NCI-H524 (cell line): ENCODE measurements around the gene THADA.
A peak's percentile ranks its signal among the peaks of the same experiment; 100 is the strongest.
"Not testable (repeated sequence)": the region's sequence is repeated elsewhere in the genome, so short reads cannot be mapped to it uniquely, and the experiment has no call there.

ENCODE experiments used
- DNase-seq, 2 experiments: peaks; one replicate each; lab custom pipeline; 2025; lab: John Stamatoyannopoulos, UW

THADA gene, protein sequence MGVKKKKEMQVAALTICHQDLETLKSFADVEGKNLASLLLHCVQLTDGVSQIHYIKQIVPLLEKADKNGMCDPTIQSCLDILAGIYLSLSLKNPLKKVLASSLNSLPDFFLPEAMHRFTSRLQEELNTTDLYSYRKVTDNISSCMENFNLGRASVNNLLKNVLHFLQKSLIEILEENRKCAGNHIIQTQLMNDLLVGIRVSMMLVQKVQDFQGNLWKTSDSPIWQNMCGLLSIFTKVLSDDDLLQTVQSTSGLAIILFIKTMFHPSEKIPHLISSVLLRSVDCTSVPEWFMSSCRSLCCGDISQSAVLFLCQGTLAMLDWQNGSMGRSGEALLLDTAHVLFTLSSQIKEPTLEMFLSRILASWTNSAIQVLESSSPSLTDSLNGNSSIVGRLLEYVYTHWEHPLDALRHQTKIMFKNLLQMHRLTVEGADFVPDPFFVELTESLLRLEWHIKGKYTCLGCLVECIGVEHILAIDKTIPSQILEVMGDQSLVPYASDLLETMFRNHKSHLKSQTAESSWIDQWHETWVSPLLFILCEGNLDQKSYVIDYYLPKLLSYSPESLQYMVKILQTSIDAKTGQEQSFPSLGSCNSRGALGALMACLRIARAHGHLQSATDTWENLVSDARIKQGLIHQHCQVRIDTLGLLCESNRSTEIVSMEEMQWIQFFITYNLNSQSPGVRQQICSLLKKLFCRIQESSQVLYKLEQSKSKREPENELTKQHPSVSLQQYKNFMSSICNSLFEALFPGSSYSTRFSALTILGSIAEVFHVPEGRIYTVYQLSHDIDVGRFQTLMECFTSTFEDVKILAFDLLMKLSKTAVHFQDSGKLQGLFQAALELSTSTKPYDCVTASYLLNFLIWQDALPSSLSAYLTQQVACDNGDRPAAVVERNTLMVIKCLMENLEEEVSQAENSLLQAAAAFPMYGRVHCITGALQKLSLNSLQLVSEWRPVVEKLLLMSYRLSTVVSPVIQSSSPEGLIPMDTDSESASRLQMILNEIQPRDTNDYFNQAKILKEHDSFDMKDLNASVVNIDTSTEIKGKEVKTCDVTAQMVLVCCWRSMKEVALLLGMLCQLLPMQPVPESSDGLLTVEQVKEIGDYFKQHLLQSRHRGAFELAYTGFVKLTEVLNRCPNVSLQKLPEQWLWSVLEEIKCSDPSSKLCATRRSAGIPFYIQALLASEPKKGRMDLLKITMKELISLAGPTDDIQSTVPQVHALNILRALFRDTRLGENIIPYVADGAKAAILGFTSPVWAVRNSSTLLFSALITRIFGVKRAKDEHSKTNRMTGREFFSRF (N-terminal part only)

DNA sequence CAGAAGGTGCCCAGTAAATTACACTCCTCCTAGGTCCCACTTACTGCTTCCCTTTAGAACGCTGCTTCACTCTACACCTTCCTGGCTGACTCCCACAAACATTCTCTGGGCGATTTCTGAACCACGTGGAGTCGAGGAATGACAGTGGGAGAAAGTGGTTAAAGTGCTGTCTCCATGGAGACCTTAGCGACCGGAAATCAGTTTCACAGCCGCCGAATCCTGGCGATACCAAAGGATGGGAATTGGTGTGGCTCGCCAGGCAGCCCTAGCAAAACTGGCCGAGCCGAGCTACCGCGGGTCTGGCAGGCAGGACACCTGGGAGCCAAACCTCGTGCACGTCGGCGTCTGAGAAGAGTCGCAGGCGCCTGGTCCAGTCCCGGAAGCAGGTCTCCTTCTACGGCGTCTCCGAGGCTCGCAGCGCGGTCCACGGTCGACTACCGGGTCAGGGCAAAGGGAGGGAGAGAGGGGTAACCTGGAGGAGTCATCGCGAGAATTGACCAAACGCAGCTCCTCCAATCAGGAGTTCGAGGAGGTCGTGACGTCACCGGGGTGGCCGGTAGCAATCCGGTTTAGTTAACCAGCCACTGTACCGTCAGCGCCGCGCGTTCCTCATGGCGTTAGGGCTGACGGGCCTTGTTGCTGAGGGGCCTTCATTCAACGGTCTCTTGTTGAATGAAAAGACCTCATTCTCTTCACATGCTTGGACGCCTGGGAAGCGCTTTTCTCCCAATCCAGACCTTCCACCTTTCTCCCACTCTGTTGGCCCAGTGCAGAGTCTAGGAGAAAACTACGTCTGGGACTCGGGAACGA lies at the start of gene THADA:
Gene THADA, minus strand, starts transcription at position 436 of the 810 bp plus-strand sequence. CDS start 3,646 bp downstream, outside the sequence.
- peak; percentile 99 for DNase-seq

DNA sequence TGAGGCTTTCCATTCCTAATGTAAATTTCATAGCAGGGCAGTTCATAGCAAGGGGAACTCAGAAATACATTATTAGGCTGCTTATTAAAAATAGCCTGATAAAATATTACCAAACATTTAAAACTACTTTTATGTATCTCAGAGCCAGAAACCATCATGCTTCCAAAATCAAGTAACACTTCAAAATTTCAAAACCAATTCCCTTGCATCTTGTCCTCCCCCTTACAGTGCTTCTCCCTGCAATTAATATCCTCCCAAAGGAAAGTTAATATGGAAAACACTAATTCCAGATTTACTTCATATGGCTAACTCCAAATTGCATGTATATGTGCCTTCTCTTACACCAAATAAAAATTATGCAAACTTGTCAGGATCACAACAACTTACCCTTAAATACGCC lies 47.8 kb upstream of the THADA start:
- no peak for DNase-seq

DNA sequence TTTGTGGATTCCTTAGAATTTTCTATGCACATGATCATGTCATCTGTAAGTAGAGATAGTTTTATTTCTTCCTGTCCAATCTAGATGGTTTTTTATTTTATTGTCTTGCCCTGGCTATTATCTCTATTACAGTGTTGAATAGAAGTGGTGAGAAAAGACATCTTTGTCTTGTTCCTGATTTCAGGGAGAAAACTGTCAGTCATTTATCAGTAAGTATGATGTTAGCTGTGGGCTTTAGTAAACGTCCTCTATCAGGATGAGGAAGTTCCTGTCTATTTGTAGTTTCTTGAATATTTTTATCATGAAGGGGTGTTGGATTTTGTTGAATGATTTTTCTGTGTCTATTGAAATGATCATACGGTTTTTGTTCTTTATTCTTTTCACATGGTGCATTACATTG lies 46.5 kb upstream of the THADA start:
- DNase-seq: no peak

DNA sequence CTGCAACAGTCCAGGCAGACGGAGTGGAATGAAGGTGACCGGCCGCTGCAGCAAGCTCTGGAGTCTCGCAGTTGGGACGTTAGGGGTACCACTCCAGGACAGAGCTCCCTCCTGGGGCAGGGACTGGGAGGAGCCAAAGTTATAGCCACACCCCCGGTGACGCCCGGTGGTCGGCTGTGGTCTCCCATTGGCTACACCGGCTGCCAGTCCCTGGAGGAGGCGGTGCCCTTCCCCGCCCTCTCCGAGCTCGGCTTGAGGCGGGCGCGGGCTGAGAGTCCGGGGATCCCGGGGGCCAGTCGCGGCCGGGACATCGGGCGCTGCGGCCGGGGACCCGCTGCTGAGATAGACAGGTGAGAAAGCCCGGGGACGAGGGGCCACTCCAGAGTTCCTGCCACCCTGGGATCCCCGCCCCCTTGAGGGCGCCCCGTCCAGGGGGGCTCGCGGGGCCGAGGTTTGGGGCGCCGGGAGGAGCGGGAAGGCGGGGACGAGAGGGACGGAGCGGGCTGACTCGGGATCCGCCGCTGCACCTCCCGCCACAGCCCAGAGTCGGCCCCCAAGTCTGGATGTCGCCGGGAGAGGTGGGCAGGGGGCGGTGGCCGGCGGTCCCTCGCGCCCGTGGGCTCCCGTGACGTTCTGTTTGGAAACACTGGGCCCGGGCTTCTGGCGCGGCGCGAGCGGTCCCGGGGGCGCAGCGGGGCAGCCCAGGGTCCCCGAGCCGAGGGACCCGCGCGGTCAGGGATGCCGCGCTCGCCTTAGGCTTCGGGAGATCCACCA lies 41.4 kb upstream of the THADA start, which contains the start of gene PLEKHH2:
Gene PLEKHH2, plus strand, starts transcription at position 231 of the 774 bp plus-strand sequence. CDS start 7,414 bp downstream, outside the sequence.
- DNase-seq: peak; percentile 58 to 89

DNA sequence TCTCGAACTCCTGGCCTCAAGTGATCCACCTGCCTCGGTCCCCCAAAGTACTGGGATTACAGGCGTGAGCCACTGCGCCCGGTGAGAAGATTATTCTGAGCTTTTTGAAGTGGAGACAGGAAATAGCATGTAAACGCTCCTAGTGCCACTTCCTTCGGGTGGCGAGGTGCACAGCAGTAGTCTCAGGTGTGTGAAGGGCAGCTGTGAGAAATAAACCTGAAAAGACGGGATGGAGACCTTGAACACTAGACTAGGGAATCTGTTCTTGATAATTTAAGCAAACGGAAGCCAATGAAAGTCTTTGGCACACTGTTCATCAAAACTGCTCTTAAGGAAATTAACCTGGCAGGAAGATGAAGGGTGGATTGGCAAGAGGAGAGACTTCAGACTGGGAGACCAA lies 40.8 kb upstream of the THADA start:
- DNase-seq: peak in 1 of 2 experiments; percentile 59

DNA sequence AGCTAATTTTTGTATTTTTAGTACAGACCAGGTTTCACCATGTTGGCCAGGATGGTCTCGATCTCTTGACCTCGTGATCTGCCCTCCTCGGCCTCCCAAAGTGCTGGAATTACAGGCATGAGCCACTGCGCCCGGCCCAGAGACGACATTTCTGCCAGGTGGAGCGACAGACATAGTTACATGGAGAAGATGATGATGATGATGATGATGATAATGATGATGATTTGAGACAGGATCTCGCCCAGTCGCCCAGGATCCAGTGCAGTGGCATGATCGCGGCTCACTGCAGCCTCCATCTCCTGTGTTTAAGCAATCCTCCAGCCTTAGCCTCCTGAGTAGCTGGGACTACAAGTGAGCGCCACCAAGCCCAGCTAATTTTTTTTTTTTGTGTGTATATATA lies 40.3 kb upstream of the THADA start:
- not testable (repeated sequence) for DNase-seq

DNA sequence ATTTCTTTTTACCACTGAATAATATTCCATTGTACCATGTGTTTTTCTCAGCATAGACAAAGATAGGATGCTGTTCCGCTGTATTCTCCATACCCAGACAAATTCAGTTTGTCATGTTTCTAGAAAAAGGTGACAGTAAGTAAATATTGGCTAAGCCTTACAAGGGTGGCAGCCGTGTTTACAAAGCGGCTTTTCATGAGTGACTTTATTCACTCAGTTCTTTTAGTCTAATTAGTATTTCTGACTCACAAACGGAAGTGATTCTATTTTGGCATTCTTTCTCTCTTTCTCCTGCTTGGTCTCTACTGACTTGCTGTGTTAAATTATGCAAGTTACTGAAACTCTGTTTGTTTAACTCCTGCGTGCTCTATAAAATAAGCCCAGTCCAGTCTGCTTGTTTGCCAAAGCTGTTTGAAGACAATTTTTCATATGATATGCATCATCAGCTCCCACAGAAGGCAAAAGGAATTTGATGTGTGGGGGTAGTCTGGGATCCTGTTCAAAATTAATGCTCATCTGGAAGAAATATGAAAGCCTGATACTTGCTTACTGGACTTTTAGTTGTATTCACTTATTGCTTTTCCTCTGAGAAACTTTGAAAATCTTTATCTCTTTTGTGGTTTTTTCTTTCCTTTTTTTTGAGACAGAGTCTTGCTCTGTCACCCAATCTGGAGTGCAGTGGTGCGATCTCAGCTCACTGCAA lies 38.9 kb upstream of the THADA start:
- no peak for DNase-seq

DNA sequence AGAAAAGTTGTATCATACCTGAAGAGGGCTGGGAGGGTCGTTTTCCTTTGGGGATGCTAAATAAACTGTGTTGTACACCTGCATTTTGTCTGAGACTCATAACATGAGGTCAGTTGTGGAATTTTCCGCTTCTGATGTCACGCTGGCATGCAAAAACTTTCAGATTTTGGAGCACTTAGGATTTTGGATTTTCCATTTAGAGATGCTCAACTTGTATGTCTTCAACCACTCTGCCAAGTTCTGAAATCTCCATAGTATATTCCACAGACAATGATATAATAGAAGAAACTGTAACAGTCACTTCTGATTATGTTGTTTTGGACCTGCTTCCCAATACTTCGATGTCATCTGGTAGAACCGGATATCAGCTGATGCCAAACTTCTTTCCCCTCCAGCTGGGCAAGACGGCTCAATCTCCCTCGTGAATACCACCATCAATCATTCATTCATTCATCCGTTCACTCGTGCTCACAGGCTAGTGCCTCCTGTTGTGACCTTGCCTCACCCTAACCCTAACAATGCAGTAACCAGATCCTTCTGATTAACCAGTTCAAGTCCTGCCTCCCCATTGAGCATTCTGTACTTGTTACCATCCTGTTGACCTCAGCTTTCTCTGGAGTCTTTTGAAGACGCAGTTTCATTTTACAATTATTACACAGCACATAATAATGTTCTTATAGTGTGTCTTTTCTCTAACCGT lies 35.9 kb upstream of the THADA start:
- no peak for DNase-seq

DNA sequence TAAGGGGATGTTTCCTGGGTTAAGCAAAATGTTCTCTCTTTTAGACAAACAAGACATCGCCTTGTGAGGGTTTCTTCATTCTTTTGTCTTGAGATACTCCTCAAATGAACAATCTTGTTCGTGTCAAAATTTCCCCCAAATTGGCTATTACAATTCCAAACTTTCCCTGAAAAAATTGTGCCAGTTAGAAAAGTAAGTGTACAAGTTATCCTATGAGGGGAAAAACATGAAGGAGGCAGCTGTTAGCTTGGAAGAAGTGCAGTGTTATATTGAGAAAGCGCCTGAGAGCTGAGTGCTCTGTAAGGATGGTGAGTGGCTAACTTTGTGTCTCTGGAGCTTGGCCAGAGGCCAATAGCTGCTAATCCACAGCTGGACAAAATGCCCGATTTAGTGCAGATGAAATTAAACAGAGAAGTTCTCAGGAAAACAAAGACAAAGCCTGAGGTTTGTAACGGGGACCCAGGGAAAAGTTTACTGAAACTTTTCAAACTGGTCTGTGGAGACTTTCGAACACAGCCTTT lies 27.2 kb upstream of the THADA start:
- peak; percentile 26 to 84 for DNase-seq

DNA sequence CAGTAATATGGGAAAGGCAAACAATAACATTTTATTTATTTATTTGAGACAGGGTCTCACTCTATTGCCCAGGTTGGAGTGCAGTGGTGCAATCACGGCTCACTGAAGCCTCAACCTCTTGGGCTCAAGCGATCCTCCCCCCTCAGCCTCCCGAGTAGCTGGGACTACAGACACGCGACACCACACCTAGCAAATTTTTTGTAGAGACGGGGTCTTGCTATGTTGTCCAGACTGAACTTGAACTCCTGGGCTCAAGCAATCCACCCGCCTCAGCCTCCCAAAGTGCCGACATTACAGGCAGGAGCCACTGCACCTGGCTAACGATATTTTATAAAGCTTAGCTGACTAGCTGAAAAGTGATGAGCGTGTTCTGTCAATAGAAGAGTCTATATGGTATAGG lies 23.7 kb upstream of the THADA start:
- no peak for DNase-seq

DNA sequence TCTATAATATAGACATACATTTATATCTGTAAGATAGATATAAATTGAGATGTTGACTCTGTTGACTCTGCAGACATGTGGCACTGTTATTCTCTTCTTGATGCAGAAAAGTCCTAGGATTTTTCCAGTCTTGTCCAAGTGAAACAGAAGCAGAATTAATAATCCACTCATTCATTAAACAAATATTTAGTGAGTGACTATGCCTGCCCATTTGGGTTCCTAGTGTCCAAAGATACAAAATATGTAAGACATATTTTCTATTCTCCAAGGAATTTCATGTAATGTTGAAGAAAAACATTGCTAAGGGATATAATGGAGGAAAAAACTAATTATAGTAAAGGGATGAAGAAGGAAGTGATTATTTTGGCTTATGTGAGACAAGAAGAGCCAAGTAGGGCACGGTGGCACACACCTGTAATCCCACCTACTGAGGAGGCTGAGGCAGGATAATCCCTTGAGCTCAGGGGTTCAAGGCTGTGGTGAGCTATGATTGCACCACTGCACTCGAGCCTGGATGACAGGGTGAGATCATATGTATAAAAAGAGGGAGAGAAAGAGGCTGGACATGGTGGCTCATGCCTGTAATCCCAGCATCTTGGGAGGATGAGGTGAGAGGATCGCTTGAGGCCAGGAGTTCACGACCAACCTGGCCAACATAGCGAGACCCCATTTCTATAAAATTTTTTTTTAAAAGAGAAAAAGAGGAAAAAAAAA lies 21.3 kb upstream of the THADA start:
- no peak for DNase-seq

DNA sequence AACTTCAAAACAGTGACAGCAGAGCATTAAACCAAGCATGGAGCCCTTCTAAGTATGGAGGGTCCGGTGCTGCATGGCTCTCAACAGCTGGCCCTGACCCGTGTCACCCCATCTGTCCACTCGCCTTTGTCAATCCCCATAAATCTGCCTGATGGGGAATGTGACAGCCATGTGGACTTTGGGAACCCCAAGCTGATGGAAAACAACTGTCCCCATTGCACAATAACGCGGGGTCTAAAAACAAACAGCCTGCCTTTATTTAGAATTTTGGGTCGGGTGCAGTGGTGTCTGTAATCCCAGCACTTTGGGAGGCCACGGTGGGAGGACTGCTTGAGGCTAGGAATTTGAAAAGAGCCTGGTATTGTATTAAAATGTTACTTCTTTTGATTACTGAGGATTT lies 17.1 kb upstream of the THADA start:
- DNase-seq: peak in 1 of 2 experiments; percentile 13

DNA sequence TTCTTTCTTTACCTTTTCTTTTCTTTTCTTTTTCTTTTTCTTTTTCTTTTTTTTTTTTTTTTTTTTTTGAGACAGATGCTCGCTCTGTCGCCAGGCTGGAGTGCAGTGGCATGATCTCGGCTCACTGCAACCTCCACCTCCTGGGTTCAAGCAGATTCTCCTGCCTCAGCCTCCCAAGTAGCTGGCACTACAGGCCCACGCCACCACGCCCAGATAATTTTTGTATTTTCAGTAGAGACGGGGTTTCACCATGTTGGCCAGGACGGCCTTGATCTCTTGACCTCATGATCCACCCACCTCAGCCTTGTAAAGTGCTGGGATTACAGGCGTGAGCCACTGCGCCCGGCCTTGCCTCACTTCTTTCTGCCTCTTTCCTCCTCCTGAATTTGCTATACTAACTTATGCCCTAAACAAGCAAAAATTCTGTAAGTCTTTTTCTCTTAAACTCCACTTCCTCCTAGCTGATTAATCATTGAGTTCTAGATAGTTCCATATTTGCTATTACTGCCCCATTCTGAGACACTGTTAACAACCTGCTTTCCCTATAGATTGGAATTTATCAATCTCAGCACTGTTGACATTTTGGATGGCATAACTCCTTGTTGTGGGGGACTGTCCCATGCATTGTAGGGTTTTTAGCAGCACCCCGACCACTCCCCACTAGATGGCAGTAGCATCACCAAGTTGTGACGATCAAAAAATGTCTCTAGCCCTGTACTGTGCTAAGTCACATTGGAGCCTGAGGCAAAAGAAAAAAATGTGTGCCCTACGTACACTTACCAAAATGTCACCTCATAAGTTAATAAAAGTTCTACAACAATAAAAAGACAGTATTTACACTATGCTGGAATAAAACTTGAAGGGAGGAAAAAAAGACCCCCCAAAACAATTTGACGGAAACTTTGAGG lies 16.4 kb upstream of the THADA start:
- peak; percentile 57 to 72 for DNase-seq

DNA sequence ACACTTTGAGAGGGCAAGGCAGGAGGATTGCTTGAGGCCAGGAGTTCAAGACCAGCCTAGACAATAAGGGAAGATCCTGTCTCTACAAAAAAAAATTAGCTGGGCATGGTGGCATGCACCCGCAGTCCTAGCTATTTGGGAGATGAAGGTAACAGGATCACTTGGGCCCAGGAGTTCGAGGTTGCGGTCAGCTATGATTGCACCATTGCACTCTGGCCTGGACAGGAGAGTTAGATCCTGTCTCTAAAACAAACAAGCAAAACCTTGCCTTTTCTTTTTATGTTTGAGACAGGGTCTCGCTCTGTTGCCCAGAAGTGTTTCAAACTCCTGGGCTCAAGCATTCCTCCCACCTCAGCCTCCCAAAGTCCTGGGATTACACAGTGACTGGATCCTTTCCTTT lies 14.5 kb upstream of the THADA start:
- DNase-seq: no peak

DNA sequence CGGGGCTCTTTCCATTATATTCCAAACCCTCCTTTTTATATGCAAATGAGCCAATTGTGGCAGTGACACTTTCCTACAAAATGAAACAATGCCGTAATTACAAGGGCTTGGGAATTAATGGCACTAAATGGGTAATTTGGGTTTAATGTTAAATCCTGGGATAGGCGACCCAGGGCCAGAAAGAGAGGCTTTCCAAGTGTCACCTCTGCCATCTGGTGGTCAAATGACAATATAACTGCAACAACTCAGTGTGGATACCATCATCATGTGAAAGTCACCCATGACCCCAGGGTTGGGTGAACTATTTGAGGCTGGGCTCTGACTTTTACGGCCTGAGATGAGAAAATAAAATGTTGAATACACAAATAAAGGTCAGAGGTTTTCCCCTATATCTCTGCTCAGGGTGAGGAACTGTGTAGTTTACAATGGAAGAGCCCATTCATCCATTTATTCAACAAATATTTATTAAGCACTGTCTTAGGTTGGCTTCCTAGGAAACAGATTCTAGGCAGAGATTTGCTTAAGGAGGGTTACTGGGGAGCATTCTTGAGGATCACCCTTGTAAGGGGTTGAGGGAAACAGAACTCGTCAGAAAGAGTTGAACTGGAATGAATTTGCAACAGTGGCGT lies 13.6 kb upstream of the THADA start:
- peak; percentile 25 to 73 for DNase-seq

DNA sequence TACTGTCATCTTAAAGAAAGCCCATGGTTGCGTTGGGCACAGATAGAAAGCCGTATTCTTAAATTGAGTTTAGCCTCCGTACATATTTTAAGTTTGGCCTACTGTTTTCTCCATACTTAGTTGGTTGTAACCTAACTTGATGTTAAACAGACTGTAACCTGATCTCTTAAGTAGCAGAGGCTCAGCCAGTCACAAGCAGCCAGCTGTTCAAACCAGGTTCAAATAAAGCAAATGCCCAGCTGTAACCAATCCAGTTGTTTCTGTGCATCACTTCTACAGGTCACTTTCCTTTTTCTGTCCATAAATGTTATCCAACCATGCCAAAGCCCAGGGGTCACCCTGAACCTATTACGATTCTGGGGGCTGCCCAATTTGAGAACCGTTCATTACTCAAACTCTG lies 10.0 kb upstream of the THADA start:
- DNase-seq: peak; percentile 34 to 78
